Progenitor cell of endocrine pancreas (in vitro differentiated cells): Measurements from ENCODE around the gene SCNN1A. TPM values are rescaled to one million over a fixed set of nuclear protein-coding genes. Genes with fewer than 3 reads are reported as not detected.

Experiments
- DNase-seq: peaks from one replicate; pipeline ENCODE4 v3.0.0; 2021; ENCODE audit warnings: low spot score; ENCODE audit not compliant: unreplicated experiment
- H3K27ac Mint-ChIP-seq: 2 replicates; pipeline ENCODE4 v1.8.0; 2021; ENCODE audit warnings: mild to moderate bottlenecking, moderate library complexity, mixed read lengths
- H3K27me3 Mint-ChIP-seq: 2 replicates; pipeline ENCODE4 v1.8.0; 2021; ENCODE audit warnings: mixed read lengths
- H3K36me3 Mint-ChIP-seq: 2 replicates; pipeline ENCODE4 v1.8.0; 2022; ENCODE audit warnings: mixed read lengths; ENCODE audit not compliant: insufficient read depth
- H3K4me1 Mint-ChIP-seq: 2 replicates; pipeline ENCODE4 v1.8.0; 2021; ENCODE audit warnings: low read depth, mixed read lengths
- H3K4me3 Mint-ChIP-seq: 2 replicates; pipeline ENCODE4 v1.8.0; 2021; ENCODE audit warnings: low read depth, mild to moderate bottlenecking, moderate library complexity, mixed read lengths
- H3K9me3 Mint-ChIP-seq: 2 replicates; pipeline ENCODE4 v1.8.0; 2021; ENCODE audit warnings: low read depth, mixed read lengths
- long read RNA-seq: library from polyadenylated mRNA; unstranded; transcript quantifications from one replicate; pipeline ENCODE4 v2.0.0, GENCODE V29; 2020
- total RNA-seq: library from RNA; stranded (reverse); gene quantifications from 2 replicates; pipeline ENCODE4 v1.2.1, GENCODE V29; 2021
- TF ChIP-seq, protein P1 (sequence below): fragments of 200-600 bp; sonication (generic); IDR thresholded peaks from one replicate; pipeline ENCODE4 v1.5.0; 2021; ENCODE audit warnings: antibody characterized with exemption, mild to moderate bottlenecking; ENCODE audit not compliant: unreplicated experiment

SCNN1A gene
- 14.3 and 23.1 TPM in 2 replicates for total RNA-seq
- long read RNA-seq: 0 reads

DNA sequence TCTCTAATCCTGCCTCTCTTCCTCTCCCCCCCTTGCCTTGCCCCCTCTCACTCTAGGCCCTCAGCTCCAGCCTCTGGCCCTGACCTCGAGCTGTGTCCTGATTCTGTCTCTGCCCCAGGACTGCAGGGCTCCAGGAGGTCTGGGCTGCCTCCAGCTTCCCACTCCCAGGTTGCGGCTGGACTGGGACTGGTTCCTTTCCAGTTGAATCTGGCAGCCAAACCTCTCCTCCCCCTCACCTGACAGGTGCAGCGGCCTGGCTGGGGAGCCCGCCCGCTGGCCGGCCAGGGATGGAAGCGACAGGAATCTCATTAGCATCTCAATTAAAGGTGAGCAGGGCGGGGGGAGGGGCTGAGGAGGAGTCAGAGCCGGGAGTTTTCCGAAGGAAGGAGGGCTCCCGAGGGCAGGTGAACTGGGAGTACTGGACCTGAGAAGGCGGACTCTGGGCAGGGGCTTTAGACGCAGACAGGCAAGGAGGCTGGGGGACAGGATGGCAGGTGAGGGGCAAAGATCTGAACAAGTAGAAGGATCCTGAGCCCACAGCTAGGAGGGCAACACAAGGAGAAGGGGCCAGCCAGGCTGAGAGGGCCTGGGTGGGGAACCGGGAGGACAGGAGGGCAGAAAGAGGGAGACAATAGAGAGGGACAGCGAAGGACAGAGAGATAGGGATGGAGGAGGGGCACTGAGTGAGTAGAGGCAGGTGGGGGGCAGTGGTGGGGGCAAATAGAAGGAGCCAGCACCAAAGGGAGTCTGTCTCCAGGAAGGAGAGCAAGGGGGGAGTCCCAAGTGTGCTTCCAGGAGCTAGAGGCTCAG is at the start of gene SCNN1A:
SCNN1A (minus strand) TSS at position 295 of the 810 bp plus-strand sequence. CDS start 780 bp downstream, outside the sequence.
- Mint-ChIP-seq H3K4me1 (peaks cover 62% of the 10 kb centered on the region), H3K27me3 (peaks cover 21% of the 10 kb centered on the region), H3K27ac (peak within 1 kb of the TSS; percentile 91), H3K9me3 (no peaks in the 10 kb centered on the region), H3K36me3 (no peaks in the 10 kb centered on the region), H3K4me3 (peak within 1 kb of the TSS; percentile 57)
- no peak for DNase-seq
- TF ChIP-seq, protein P1, sequence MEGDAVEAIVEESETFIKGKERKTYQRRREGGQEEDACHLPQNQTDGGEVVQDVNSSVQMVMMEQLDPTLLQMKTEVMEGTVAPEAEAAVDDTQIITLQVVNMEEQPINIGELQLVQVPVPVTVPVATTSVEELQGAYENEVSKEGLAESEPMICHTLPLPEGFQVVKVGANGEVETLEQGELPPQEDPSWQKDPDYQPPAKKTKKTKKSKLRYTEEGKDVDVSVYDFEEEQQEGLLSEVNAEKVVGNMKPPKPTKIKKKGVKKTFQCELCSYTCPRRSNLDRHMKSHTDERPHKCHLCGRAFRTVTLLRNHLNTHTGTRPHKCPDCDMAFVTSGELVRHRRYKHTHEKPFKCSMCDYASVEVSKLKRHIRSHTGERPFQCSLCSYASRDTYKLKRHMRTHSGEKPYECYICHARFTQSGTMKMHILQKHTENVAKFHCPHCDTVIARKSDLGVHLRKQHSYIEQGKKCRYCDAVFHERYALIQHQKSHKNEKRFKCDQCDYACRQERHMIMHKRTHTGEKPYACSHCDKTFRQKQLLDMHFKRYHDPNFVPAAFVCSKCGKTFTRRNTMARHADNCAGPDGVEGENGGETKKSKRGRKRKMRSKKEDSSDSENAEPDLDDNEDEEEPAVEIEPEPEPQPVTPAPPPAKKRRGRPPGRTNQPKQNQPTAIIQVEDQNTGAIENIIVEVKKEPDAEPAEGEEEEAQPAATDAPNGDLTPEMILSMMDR: no peak

DNA sequence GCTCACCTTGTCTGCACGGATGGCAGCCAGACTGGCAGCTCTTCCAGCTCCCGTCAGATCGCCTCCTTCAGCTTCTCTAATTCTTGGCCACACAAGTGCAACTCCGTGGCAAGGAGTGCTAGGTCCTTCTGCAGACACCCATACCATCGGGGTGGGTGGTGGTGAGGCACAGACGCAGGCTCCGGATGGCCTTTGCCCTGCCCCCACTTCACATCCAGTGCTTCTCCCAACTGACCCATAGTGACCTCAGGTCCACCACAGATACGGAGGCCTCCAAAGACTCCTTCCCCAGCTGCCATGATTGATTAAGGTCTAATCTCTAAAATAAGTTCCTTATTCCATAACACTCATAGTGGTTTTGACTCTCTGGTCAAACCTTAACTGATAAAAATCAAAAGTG is 49.5 kb upstream of the SCNN1A start:
- H3K27ac Mint-ChIP-seq: no peak overlapping the region
- H3K4me1 Mint-ChIP-seq: peaks cover 3% of the 10 kb centered on the region
- TF ChIP-seq, protein P1: no peak
- H3K9me3 Mint-ChIP-seq: no peaks in the 10 kb centered on the region
- no peak overlapping the region for H3K4me3 Mint-ChIP-seq
- no peaks in the 10 kb centered on the region for H3K36me3 Mint-ChIP-seq
- no peak for DNase-seq
- H3K27me3 Mint-ChIP-seq: peaks cover 12% of the 10 kb centered on the region

DNA sequence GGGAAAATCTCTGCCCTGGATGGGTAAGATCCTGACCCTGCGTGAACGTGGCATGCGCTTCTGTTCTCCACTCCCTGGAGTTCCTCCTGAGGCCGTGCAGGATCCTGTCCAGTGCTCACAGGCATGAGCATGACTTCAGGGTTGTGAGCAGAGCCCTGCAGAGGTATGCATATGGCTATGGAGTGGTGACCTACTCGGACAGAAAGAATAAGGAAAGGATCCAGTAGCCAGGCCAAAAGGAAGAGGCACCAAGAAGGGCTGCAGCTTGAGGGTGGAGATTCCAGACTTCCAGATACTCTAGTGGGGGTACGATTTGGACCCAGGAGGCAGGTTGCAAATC is 48.6 kb upstream of the SCNN1A start:
- Mint-ChIP-seq H3K4me3 (no peak overlapping the region), H3K4me1 (peaks cover 5% of the 10 kb centered on the region), H3K27ac (no peak overlapping the region), H3K27me3 (peaks cover 12% of the 10 kb centered on the region), H3K9me3 (no peaks in the 10 kb centered on the region), H3K36me3 (no peaks in the 10 kb centered on the region)
- TF ChIP-seq, protein P1: no peak
- no peak for DNase-seq

DNA sequence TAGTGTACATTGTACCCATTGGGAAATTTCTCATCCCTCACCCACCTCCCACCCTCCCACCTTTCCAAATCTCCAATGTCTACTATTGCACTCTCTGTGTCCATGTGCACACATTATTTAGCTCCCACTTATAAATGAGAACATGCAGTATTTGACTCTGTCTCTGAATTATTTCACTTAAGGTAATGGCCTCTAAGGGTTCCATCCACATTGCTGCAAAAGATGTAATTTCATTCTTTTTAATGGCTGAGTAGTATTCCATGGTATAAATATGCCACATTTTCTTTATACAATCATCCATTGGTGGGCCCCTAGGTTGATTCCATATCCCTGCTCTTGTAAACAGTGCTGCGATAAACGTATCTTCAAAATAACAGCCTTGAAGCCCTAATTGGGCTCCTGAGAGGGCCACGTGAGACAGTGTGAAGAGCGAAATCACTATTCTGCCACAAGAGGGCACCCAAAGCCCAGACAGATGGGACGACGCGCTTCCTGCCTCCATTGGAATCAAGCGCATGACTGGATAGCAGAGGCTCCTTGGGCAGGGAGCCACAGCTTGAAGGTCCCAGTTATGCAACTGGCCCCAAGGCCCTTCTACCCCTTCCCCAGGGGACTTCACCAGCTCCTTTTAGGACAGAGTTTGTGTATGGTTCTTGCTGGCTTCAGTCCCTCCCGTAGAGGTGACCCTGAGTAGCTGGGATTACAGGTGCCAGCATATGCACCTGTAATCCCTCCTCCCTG is 48.1 kb upstream of the SCNN1A start:
- peak overlapping the region; percentile 62 for H3K27ac Mint-ChIP-seq
- TF ChIP-seq, protein P1: peak; percentile 96
- H3K9me3 Mint-ChIP-seq: no peaks in the 10 kb centered on the region
- H3K4me3 Mint-ChIP-seq: no peak overlapping the region
- H3K27me3 Mint-ChIP-seq: peaks cover 12% of the 10 kb centered on the region
- no peaks in the 10 kb centered on the region for H3K36me3 Mint-ChIP-seq
- peak; percentile 54 for DNase-seq
- H3K4me1 Mint-ChIP-seq: peaks cover 5% of the 10 kb centered on the region

DNA sequence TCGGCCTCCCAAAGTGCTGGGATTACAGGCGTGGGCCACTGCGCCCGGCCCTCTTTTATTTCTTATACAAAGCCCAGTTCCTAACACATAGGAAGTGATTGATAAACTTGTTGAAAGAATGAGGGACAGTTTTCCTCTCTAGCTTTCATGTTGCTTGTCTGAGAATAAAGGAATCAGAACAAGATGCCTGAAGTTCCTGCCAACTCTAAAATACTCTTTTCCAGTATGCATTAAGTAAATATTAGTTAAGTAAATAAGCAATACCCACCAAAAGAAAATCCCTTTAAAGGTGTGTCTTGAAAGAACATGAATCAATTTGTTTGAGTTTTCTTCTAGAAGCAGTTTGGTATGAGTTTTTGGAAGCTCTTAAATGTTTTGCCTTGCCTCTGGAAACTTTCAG is 45.0 kb upstream of the SCNN1A start:
- peaks cover 7% of the 10 kb centered on the region for H3K9me3 Mint-ChIP-seq
- no peaks in the 10 kb centered on the region for H3K36me3 Mint-ChIP-seq
- H3K4me3 Mint-ChIP-seq: no peak overlapping the region
- DNase-seq: no peak
- no peak overlapping the region for H3K27ac Mint-ChIP-seq
- peaks cover 15% of the 10 kb centered on the region for H3K27me3 Mint-ChIP-seq
- H3K4me1 Mint-ChIP-seq: peaks cover 5% of the 10 kb centered on the region
- TF ChIP-seq, protein P1: no peak
